HG03196 (cell line): ENCODE measurements around the gene HIGD2A.

ENCODE experiments used
- ATAC-seq: cut with Tn5 transposase; IDR thresholded peaks from one replicate; pipeline ENCODE4 v1.9.1; 2021; ENCODE audit not compliant: unreplicated experiment

HIGD2A gene

DNA sequence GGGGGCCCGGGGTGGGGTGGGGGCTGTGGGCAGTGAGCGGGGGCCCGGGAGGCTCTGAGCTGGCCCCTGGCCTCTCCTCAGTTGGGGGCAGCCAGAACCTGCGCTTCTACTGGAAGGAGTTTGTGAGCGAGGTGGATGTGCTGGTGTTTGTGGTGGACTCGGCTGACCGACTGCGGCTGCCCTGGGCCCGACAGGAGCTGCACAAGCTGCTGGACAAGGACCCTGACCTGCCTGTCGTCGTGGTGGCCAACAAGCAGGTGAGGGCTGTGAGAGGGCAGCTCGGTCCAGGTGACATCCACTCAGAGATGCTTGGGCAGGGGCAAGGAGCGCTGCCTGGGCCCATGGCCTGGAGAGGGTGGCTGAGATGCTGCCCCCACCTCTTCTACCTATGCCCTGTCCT is 19.8 kb upstream of the HIGD2A start:
- no peak for ATAC-seq

DNA sequence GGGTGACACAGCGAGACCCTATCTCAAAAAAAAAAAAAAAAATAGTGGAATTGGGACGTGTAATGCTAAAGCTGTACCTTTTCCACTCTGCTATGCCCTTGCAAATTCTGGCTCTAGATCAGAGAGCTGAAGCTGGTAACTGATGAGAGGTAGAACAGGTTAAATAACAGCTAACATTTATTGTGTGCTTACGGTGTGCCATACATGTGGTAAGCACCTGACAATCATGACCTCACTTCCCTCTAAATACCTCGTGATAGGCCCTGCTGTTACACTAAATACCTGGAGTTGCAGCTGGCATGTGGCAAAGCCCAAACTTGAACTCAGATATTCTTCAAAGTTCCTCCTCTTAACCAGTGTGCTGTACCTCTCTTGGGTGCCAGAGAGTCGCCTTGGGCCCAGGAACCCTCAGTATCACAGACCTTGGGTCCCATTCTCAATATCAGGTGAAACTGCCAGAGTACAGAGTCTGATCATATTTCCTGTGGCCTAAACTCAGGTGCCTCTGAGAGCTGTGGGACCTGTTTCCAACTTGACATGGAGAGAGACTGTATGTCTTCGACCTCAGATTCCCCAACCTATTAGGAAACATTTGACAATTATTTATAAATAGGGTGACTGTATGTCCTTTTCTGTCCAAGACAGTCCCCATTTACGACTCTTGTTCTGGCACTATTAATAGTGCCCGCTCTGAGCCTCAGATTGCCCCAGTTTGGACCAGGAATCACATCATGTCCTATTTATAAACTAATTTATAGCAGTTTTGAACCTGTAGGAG is 18.4 kb upstream of the HIGD2A start:
- no peak for ATAC-seq

DNA sequence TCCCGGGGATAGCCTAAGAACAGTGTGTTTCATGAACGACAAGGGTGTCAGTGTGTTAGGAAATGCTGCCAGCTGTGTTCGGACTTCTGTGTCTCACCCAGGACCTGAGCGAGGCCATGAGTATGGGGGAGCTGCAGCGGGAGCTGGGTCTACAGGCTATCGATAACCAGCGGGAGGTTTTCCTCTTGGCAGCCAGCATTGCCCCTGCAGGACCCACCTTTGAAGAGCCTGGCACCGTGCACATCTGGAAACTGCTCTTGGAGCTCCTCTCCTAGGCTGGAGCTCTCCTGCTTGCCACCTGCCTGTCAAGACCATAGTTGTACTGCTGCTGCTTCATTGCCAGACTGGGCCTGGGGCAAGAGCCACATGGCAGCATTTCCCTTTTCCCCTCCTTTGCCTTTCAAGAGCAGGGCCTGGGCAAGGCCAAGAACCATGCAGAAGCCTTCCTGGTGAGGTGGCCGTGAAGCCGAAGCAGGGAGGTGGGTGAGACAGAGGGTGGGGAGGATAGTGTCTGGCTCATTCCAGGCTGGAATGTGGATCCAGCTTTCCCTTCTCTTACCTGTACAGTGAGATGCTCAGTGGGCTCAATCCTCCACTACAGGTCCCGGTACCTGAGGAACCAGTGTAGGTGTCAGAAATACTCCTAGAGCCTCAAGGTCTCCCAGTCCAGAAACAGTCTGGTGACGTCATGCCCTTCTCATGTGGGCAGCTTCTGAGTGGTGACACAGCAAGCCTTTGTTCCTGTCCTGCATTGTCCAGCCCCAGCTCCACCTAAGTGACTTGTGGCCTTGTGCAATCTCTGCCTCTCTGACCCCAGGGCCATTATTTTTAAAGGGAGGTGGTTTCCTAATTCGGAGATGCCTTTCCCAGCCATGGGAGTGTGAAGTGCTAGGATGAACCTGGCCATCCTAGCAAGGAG is 16.7 kb upstream of the HIGD2A start:
- ATAC-seq: no peak

DNA sequence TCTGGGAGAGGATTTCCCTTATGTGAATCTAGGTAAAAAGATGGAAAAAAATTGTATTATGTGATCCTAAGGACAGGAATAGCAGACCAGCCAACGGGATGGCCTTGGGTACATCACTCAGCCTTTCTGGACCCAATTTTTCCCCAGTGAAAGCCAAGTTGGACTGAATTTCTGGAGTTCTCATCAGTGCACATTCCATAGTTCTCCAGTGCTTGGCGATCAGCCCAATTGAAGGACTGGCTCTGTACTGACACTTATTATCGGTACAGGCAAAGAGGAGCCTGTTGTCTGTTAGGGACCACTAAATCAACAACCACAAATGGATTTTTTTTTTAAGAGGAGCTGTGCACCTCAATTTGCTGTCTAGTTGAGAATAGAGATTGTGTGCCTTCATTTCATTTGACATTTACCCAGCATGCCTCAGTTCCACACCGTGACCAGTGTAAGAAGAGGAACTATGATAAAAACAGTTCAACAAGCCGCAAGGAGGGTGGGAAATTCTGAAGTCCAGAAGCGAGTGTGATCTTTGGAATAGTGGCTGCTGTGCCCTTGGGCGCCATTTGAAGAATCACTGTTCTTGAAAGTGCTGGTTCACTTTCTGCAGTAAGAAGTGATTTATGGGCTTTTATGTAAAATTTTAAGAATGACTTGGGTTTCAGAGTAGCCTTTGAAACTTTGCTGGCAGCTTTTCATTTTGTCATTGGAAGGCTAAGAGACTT is 15.3 kb upstream of the HIGD2A start:
- no peak for ATAC-seq

DNA sequence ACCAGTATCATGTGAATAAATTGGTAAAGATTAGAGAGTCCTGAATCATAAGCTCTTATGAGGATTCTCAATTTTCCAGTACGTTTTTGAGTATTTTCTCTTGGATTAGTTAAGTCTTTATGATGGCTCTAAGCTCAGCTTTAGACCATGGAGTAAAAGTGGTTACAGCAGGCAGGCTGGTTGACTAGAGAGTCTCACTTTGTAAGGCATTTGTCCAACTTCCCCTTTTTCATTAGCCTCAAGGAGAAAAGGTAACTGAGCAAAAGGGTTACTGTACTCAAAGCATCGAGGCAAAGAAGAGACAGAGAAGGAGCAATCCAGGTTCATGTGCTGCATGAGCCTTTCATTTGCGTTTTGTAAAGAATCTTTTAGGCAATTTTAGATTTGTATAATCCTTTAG is 8.7 kb upstream of the HIGD2A start:
- no peak for ATAC-seq

DNA sequence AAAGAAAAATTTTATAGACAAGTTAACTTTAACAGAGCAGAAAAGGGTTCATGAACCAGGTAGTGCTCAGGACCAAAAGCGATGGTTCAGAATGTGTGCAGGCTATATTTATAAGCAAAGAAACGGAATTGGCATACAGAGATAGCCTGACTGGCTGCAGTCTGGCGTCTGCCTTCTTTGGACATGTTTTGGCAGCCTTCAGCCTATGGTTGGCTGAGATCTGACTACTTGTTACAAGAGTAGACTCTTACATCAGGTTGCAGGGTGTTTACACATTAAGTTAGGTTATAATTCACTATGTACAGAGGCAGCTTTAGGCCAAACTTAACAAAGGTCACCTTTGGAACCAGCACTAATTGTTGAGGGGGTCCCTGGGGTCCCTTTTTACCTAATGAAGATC is 7.1 kb upstream of the HIGD2A start:
- ATAC-seq: no peak

DNA sequence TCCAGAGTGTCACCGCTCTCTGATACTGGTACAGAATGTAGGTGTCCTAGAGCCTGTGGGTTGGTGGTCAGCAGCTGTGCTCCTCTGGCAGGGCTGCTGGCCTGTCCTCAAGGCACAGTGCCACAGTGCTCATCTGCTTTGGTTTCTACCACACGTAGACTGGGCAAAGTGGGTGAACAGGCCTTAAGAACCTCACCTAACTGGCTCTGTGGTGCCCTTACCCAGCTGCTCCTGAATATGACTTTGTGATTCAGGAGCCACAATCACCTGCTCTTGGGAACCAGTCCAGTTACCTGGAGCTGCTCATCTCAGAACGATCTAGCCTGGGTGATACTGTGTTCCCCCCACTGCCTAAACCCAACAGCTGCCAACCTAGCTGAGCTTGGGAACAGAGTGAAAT is 6.6 kb upstream of the HIGD2A start:
- no peak for ATAC-seq

DNA sequence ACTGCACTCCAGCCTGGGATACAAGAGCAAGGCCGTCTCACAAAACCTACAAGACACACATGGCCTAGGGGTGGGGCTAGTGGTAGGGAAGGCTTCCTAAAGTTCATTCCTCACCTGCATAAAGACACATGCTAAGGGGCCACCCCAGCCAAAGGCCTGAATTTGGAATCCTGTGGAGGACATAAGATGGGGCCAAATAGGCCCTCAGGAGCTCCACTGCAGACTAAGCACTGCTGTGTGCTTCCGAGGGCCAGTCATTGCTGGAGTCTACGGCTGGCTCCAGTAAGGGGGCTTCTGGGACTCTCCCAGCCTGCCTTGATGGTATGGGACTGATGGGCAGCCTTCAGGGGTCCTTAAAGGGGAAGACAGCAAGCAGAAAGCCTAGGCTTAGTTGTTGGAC is 5.8 kb upstream of the HIGD2A start:
- ATAC-seq: no peak

DNA sequence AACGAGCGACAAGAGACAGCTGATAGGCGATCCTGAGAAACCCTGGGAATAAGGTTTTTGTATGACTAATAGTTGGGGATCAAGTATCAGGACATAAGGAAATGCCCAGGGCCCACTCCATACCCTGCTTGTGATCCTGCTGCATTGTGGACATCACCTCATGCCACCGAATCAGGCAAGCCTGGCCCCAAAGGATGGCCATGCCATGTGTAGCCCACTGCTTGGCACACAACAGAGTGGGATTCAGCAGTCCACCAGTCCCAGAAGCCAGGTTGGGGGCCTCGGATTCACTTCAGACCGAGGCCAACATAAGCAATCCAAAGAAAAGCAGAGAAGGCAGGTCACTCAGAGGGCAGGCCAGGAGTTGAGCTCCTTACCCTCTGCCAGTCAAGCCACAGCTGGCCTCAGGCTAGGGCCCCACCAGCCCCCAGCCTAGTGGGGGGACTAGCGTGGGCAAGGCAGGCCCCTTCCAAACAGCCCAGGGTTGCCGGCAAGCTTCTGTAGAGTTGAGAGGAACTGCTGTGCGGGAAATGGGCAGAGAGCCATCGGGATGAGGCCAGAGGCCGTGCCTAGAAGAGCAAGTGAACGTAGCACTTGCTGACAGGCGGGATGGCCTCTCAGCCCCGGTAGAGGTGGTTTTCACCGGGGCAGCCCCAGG is 5.2 kb upstream of the HIGD2A start:
- ATAC-seq: no peak

DNA sequence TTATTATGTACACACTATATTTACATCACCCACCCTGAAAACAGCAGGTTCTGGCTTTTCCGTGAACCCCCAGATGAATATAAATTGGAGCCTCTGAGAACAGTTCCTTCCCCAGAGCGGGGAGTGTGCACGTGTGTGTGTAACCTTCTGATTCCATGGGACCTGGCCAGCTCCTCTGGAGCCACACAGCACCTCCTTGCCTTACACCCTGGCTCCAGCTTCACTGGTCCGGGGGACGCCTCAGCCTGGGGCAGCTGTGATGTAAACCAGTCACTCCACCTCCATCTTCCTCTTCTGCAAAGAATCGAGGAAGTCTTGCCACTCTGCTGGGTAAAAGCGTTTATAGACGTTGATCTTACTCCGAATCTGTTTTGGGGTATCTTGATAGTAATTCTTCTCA is 4.6 kb upstream of the HIGD2A start:
- ATAC-seq: no peak

DNA sequence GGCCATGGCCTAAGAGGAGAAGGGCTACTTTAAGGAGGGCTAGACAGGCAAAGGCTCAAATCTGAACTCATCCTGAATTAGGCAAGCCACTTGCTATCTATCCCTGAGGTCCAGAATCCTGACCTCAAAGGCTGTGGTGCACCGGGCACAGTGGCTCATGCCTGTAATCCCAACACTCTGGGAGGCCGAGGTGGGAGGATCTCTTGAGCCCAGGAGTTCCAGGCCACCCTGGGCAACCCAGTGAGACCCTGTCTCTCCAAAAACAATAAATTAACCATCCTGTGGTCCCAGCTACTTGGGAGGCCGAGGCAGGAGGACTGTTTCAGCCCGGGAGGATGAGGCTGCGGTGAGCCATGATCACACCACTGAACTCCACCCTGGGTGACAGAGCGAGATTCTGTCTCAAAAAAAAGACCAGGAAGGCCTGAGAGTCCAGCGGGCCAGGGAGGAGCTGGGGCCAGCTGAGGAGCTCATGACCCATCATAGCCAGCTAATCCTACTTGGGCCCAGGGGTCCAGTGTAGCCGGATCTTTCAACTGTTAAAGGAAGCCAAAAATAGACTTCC is 4.1 kb upstream of the HIGD2A start:
- no peak for ATAC-seq

DNA sequence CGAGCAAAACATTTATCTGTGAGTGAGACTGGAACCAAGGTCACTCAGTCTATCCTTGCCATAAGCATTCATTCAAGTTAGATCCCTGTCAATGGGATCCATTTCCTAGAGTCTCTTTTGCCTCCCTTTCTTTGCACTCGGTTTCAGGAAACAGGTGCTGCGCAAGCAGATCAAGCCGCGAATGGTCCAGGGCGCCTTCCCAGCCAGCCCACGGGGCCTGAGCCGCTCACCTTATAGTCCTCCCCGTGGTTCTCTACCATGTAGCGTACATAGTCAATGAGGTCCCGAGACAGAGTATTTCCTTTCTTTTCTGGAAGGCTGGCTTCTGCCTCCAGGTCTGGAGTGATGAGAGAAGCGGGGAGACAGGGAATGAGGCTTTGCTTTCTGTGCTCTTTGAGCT is 3.6 kb upstream of the HIGD2A start:
- no peak for ATAC-seq

DNA sequence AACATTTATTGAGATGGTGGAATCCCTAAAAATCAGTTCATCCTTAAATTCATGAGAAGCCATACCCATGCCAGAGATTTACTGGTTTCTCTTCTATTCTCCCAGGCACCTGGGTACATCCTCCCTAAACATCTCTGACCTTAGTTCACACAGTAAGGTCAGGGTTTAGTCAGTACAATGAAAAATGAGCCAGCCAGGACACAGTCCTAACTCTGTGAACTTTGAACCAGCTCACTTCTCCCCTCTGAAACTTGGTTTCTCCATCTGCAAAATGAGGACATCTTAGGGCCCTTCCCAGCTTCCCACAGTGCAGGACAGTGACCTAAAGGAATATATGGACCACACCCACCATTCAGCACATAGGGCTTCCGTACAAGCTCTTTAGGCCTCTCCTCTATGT is 2.1 kb upstream of the HIGD2A start:
- ATAC-seq: no peak

DNA sequence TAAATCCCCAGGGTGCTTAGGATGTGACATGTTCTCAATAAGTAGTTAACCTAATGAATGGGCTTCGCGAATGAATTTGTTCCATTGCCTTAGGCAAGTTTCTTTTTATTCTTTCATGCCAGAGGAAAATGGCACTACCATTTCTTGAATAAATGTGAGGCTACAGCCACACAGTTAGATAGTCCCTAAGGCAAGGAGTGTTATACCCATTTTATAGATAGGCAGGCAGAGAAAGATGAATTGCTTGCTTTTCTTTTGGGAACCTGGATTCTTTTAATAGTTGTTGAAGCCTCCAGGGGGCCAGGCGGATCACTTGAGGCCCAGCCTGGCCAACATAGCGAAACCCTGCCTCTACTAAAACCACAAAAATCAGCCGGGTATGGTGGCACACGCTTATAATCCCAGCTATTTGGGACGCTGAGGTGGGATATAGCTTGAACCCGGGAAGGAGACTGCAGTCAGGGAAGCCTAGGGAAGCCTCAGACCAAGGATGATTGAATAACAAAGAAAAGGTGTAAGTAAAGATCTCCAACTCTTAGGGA is 1.1 kb upstream of the HIGD2A start:
- no peak for ATAC-seq

DNA sequence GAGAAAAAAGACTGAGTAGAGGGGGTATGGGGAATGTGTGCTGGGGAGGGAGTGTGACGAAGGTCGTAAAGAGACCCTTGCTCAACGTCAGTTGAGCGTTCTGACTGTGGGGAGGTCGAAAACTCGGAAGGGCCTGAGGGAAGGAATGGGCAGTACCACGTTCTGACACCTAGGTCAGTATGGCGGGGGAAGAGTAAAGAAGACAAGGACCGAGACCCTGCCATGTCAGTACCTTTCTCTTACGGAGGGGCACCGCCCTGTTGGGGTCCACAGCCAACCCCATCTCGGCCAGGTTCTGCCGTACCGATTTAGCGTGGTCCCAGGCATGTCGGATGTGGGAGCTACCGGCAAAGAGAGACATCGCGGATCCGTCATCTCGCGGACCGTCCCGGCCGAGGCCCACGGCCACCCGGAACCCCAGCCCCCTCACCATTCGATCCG is 528 bp upstream of the HIGD2A start:
- no peak for ATAC-seq

DNA sequence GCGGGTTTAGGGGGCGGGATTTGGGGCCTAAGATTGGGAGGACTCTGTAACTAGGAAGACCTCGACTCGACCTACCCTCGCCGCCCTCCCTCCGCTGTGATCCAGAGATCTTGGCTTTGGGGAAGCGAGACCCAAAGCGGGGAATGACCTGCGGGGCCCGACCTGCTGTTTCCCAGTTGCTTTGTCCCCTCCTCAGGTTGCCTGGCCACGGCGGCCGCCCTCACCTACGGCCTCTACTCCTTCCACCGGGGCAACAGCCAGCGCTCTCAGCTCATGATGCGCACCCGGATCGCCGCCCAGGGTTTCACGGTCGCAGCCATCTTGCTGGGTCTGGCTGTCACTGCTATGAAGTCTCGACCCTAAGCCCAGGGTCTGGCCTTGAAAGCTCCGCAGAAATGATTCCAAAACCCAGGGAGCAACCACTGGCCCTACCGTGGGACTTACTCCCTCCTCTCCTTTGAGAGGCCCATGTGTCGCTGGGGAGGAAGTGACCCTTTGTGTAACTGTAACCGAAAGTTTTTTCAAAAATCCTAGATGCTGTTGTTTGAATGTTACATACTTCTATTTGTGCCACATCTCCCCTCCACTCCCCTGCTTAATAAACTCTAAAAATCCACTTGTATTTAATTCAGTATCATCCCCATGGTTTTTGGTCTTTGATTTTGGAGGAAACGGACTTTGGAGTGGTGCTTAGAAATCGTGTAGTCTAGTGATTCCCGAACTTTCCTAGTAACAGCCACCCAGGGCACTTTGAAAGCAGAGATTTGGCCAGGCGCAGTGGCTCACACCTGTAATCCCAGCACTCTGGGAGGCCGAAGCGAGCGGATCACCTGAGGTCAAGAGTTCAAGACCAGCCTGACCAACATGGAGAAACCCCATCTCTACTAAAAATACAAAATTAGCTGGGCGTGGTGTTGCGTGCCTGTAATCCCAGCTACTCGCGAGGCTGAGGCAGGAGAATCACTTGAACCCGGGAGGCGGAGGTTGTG is 878 bp downstream of the HIGD2A start:
- no peak for ATAC-seq

DNA sequence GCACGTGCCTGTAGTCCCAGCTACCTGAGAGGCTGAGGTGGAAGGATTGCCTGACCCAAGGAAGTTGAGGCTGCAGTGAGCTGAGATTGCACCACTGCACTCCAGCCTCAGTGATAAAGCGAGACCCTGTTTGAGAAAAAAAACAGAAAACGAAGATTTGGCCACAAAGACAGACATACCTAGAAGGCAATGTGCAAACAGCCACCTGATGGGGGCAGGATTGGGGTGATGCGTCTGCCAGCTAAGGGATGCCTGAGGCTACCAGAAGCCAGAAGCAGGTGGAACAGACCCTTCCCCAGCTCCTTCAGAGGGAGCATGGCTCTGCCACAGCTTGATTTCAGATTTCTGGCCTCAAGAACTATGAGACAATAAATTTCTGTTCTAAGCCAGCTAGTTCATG is 2.9 kb downstream of the HIGD2A start:
- ATAC-seq: no peak

DNA sequence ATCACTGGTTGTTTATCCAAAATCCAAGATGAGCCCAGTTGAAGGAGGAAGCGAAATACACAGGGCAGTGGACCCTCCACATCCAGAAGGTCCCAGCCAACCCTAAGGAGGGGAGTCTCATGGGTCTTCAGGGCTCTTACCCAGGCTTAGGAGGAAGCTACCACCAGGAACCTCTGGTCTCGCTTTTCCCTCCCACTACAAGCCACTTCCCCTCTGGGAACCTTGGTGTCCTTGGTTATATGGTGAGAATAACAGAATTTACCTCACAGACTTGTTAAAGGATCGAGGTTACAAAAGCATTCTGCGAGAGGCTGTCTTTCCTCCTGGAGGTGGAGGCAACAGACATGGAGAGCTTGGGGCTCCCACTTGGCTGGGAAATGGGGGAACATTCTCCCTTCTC is 3.4 kb downstream of the HIGD2A start:
- no peak for ATAC-seq

DNA sequence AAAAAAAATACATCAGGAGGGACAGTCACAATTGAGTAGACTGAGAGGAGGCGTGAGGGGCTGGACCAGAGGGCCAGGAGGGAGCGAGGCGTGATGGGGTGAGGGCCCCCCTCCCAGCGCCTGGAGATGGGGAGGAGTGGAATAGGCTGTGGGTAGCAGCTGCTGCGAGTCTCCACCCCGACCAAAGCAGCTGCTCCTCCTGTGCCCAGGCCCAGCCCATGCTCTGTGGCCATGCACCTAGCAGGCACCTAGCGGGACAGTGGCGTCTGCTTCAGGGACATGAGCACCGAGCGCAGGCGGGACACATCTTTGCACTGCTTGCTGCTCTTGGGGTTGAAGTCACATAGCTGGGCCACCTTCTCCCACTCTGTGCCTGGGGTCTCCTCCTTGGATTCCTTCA is 4.0 kb downstream of the HIGD2A start:
- ATAC-seq: no peak
